A549 treated with DMSO at 1 μM for 4 hours (cell line): ENCODE results near the gene LOXL4. TPM values are rescaled to one million over a fixed set of nuclear protein-coding genes. Genes with fewer than 3 reads are reported as not detected.

Source experiments
- total RNA-seq: library from RNA; stranded (reverse); fragments of 200-300 nt; extraction: Qiagen RNA extraction; gene quantifications from 5 replicates; pipeline ENCODE4 v1.2.3, GENCODE V29; 2022; ENCODE audit warnings: low read depth

Gene LOXL4
- 1.3 to 1.7 TPM (median 1.5 TPM) in 5 replicates for total RNA-seq

GRCh38 chr10:98267894-98268693 lies at the start of gene LOXL4:
Gene LOXL4 (minus strand): TSS chr10:98268194. CDS start chr10:98263019, 5,175 bp downstream.

Other genes starting within 250 kb of the LOXL4 start
- gene CRTAC1, start 237.6 kb downstream of the LOXL4 start, total RNA-seq: 0.87 to 1.8 TPM (median 1.4 TPM) in 5 replicates
- gene R3HCC1L, start 133.5 kb downstream of the LOXL4 start, total RNA-seq: 14.2 to 16.3 TPM (median 15.4 TPM) in 5 replicates
- gene PYROXD2, start 147.0 kb upstream of the LOXL4 start, total RNA-seq: 3.2 to 5.1 TPM (median 4.1 TPM) in 5 replicates
- 28.2 to 35.6 TPM (median 34.6 TPM) in 5 replicates for gene HPS1, start 178.7 kb upstream of the LOXL4 start, total RNA-seq